Panc1 (cell line): ENCODE measurements around the gene GPR87.

Experiments
- POLR2AphosphoS5 ChIP-seq: IDR thresholded peaks from 2 replicates; pipeline ENCODE4 v1.6.1; 2012; ENCODE audit warnings: mild to moderate bottlenecking, low read depth, low read length, moderate library complexity
- TF ChIP-seq, protein P1 (sequence below): fragments of 450-650 bp; IDR thresholded peaks from 2 replicates; pipeline ENCODE4 v1.5.1; 2017; ENCODE audit warnings: mild to moderate bottlenecking

DNA sequence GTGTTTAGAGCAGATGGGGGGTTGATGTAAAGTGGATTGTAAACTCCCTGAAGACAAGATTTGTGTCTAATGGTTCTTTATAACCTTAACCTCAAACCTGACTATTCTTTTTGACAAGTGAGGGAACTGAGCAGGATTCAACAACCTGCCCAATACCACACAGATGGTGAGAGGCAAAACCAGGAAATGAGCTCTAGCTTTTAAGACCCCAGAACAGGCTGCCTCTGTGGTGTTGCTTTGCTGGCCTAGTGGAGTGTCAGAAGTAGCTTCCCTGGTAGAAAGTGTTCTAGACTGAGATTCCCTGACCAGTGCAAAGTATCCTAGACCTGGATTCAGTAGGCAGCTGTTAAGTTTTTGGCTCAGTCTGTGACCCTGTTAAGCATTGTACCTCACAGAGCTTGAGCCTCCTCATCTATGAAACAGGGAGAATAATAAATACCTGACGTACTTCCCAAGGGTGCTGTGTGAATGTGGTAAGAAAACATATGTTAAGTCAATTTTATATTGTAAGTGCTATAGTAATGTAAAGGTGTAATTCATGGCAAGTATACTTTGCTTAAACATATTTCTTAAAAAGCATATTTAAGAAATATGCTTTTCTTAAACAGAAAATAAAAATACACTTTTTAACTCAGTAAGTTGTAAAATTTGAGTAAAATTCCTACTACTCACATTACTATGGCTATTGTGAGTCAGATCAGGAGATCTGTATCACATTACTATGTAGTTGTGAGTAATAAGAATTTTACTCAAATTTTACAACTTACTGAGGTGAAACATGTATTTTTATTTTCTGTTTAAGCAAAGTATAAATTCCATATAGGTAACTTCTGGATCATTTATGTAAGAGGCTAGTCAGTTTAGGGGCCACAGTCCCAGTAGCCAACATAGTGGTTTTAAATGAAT lies 8.8 kb downstream of the GPR87 start:
- no peak for TF ChIP-seq POLR2AphosphoS5
- TF ChIP-seq, protein P1, sequence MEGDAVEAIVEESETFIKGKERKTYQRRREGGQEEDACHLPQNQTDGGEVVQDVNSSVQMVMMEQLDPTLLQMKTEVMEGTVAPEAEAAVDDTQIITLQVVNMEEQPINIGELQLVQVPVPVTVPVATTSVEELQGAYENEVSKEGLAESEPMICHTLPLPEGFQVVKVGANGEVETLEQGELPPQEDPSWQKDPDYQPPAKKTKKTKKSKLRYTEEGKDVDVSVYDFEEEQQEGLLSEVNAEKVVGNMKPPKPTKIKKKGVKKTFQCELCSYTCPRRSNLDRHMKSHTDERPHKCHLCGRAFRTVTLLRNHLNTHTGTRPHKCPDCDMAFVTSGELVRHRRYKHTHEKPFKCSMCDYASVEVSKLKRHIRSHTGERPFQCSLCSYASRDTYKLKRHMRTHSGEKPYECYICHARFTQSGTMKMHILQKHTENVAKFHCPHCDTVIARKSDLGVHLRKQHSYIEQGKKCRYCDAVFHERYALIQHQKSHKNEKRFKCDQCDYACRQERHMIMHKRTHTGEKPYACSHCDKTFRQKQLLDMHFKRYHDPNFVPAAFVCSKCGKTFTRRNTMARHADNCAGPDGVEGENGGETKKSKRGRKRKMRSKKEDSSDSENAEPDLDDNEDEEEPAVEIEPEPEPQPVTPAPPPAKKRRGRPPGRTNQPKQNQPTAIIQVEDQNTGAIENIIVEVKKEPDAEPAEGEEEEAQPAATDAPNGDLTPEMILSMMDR = no peak
